GM11168 (cell line): ENCODE results near the gene LKAAEAR1.

Source experiments
- in situ Hi-C: fragments of 300-500 bp; cut with MboI; formaldehyde crosslinking; loops from one replicate; pipeline ENCODE4 v1.12.0; 2022; ENCODE audit warnings: low sequenced_read_pairs; ENCODE audit not compliant: unreplicated experiment

The LKAAEAR1 gene

DNA sequence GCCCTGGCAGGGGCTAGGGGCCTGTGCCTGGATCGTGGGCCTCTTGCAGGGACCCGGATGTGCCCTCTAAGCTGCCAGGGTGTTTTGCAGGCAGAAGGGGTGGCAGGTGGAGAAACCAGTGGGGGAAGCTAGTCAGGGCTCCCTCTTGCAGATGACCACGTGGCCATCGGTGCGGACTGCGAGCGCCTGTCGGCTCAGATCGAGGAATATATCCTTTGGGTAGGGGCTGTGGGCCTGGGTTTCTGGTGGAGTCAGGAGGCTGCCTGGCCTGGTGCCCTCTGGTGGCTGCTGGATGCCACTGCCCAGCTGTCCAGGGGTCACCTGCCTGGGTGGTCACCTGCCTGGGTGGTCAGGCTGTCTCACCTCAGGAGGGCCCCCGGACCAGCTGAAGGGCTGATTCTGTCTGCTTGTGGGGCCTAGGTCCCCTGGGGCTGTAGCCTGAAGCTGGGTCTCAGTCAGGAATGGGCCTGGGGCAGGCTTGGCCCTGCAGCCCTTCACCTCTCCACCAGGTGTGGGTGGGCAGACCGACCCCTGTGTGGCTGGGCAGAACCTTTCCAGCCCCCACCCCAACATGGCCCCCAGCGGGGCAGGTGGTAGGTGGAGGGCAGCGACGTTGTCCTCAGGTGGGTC, 14.5 kb downstream of the LKAAEAR1 start:
- in situ Hi-C loops = no loop called here

DNA sequence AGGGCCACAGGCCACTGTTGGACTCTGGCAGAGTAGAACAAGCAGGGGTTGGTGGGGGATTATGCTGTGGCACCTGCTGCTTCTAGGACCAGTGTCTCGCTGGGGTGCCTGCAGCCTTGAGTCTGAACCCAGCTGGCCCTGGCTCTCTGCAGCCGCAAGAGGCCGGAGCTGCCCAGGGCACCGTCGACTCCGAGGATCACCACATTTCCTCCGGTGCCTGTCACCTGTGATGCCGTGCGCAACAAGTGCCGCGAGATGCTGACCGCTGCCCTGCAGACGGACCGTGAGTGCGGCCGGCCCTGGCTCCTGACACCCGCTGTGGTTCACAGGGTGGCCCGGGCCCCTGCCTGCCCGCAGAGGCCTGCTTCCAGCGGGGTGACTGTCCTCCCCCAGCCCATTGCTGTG, 15.0 kb downstream of the LKAAEAR1 start:
- in situ Hi-C loops = no loop called here

DNA sequence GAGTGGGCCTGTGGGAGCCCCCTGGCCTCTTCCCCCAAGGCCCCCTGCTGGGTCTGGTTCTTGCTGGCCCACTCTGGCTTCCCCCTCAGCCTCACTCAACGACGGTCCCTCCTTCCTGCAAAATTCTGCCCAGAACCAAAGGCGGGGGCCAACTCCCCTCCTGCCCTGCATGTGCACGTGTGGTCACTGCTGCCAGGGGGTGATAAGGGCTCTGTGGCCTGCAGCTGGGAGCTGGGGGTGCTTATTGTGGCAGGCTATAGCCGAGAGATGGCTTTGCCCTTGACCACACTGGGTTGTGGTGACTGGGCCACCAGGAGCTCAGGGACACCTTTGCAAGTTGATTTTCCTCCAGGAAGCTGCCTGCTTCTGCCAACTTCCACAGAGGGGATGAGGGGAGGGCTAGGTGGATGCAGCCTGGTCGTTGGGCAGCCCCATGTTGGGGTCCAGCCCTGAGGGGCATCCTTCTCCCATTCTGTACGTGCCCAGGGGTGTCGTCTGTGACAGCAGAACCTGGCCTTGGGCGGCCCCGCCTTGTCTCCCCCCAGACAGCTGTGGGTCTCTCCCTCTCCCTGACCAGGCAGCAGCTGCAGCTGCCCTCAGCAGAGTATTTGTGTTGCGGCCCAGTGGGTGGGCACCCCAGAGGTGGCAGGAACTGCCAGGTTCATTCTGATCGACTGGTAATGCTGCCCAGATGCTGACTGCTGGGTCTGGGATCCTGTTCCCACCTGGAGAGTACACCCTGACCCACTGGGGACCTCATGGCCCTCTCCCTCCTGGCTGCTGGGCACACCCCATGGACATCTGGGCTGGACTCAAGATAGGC, 15.6 kb downstream of the LKAAEAR1 start:
- in situ Hi-C loops = no loop called here

DNA sequence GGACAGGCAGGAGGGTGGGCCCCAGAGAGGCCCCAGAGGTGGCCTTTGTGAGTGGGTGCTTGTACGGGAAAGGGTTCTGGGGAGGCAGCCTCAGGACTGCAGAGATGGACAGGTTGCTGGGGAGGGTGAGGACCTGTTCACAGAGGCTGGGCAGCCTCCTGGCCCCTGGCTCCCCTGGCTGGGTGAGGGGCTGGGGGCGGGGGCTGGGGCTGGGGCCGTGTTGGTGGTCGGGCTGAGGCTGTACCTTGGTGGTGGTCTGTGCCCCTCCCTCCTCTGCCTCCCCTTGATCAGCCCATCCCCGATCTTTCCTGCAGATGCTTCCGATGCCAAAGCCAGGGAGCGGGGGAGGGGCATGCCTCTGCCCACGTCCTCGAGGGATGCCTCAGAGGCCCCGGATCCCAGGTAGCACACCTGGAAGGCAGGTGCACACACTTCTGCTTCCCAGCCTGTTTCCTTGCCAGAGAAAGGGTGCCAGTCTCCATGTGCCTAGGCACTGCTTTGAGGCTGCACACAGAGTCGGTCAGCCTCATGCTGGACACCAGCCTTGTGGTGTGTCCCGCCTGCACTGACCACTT, 16.4 kb downstream of the LKAAEAR1 start:
- in situ Hi-C loops = no loop called here

DNA sequence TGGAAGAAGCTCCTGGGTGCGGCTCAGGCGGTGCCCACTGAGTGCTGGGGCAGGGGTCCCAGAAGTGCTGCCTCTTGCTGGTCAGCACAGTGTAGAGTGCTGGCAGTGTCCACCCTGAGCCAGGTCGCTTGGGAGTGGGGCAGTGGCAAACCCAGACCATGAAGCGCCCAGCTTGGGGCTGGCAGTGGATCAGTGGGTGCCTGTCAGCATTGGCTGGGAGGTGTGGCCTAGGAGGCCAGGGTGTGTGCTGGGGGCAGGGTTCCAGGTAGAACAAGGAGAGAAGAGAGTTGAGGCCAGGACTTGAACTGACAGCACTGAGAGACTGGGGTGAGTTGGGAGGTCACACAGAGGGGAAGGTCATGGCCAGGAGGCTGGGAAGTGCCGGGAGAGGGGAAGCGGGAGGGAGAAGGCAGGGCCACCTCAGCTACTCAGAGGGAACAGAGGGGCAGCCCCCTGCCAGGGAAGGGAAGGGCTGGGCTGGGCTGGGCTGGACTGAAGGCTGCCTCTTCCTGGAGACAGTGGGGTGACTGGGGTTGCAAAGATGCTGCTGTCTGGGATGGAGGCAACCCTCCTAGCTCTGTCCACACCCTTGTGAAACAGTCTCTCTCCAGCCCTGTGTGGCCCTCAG, 17.1 kb downstream of the LKAAEAR1 start:
- in situ Hi-C loops = no loop called here

DNA sequence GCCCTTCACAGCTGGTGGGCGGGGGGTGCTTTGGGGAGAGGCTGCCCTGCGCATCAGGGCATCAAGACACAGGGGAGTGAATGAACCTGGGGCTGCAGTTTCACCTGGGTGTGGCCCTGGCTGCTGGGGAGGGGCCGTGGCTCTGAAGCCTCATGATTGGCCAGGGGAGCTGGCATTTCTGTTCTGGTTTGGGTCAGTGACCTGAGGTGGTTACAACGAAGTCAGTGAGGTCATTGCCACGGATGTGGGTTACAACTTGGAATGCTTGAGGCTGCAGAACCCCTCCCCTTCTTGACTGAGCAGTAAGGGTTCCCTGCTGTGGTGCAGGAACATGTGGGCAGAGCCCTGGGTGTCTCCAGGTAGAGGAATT, 18.2 kb downstream of the LKAAEAR1 start:
- in situ Hi-C loops = no loop called here

DNA sequence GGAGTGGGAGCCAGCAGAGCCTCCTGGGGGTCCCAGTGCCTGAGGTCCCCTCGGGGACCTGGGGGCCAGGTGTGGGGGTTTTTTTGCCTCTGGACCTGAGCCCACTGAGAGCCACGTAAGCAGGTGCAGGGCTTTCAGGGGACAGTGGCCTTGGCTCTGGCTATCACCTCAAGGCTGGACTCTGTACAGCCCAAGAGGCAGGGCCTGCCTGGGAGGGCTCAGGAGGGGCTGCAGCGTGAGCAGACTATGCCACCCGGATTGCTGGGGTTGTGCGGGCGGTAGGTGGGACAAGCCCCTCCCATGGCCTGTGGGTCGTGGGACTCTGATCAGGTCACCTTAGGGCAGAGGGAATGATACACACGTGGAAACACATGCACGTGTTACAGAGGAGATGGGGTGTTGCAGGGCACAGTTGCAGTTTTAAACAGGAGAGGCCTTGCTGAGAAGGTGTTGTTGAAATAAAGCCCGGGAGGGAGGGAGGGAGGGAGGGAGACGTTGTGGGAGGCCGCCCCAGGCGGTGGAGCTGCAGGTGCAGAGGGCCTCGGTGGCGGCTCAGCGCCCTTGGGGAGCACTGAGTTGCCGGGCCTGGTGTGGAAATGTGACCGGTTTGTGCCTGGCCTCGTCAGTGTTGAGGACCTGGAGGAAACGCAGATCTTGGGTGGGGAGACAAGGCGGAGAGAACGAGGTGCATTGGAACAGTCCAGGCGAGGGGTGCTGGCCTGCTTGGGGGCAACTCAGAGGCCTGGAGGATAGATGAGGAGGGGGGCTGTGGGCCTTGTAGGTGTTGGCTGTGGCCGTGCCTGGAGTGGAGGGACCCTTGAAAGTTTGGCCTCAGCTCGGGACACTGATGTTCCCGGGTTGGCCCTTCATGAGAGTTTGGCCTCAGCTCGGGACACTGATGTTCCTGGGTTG, 18.9 kb downstream of the LKAAEAR1 start:
- in situ Hi-C loops = no loop called here

DNA sequence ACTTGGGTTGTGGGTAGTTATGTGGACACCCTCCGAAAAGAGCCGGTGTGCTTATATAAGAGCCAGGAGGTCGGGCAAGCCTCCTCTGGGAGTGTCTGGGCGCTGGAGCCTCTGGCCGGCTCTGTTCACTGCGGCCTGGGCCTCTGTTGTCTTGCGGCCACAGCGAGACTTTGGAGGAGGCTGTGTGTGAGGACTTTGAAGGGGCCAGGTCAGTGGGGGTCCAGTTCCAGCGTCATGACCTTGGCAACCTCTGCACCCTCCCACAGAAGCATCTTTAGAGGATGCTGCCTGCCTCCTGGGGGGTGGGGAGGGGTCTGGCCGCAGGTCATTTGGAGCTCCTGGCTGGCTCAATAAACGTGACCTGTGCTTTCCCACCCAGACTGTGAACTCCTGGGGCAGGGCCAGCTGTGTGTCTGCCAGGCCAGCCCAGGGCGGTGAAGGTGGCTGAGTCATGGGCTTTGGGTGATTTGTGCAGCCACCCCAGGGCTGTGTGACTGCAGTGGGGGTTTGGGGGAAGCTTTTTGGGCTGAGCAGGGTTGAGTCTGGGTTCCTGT, 20.0 kb downstream of the LKAAEAR1 start:
- in situ Hi-C loops = no loop called here

DNA sequence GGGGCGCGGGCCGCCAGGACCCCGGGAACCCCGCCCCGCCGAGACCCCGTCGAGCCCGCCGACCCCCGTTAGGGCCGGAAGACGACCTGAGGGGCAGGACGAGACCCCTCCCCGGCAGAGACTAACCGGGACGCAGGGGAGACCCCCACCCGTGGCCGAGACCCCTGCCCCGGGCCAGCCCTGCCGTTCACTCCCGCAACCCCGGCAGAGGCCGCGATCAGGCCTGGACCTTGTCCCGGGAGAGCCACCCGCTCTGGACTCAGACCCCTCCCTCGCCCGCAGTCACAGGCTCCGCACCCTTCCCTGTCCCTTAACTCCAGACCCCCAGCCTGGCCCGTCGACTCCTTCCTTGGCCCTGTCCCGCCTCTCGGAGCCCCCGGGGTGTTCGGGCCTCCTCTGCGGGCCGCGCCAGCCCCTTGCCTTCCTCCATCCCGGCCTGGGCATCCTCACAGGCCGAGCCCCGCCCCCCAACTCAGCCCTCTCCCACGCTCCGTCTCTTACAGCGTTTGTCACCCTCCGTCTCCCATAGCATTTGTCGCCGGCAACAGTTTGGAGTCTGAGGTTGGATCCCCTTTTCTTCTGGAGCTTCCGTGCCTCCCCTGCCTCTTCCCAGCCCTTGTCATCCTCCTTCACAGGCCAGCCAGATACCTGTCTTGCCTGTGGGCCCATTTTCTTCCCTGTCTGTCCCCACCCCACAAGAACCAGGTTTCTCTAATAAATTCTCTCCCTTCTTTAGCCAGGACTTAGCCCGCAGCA, 20.6 kb downstream of the LKAAEAR1 start:
- in situ Hi-C loops = no loop called here

DNA sequence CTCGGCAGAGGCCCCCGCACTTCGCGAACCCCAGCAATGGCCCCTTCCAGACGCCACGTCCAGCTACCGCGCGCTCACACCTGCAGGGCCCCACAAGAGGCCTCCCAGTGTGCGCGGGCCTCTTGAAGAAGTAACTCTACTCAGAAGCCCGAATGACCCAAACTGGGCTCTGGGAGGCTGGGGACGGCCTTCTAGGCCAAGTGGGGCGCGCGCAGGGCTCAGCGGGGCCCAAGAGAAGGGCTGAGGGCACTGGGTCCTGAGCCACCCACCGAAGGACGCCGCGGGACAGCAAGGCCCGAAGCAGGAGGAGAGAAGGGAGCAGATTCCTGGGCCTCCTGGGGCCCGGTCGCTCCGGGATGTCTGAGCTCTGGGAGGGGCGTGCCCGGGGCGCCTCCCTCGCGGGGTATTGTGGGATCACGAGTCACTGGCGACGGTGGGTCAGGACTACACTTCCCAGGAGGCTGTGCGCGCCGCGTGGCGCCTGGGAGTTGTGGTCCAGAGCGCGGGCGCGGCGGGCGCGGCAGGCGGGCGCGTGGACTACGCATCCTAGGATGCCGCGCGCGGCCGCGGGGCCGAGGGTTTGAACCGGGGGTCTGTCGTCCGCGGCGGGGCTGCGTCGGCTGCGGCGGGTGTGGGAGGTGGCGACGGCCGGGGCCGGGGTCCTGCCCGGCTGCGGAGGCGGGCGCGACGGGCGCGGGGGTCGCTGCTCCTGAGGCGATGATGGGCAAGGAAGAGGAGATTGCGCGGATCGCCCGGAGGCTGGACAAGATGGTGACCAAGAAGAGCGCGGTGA, 21.4 kb downstream of the LKAAEAR1 start, which contains the start of gene TCEA2:
TSS of gene TCEA2 (plus strand) at position 603 of the 793 bp plus-strand sequence. CDS start at position 718, 115 bp downstream.
- in situ Hi-C loops = no loop called here

DNA sequence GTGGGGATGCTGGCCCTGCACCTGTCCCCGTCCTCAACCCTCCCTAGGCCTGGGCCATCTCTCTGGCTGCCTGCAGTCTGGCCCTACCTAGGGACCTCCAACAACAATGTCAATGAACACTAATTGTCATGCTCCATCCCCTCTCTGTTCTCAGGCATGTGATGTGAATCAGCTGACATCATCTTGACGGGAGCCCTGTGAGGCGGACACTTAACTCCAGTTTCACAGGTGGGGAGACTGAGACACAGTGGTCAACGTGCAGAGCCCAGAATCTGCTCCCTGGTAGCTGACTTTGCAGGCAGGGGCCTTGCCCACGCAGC, 22.0 kb downstream of the LKAAEAR1 start:
- in situ Hi-C loops = no loop called here

DNA sequence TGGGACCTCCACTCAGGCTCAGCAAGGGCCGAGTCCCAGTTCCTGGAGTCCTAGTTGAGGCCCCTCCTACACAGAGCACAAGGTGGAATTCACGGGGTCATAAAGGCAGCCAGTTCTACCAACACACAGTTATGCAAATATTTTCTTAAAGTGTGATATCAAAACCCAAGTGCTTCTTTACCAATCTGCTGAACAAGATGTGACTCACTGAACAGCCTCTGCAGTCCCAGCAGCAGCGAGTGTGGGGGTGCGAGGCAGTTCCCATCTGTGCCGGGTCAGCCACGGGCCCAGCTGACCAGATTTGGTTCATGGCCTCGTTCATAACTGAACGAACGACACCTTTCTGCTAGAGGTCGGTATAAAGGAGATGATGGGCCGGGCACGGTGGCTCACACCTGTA, 25.7 kb downstream of the LKAAEAR1 start:
- in situ Hi-C loops = no loop called here

DNA sequence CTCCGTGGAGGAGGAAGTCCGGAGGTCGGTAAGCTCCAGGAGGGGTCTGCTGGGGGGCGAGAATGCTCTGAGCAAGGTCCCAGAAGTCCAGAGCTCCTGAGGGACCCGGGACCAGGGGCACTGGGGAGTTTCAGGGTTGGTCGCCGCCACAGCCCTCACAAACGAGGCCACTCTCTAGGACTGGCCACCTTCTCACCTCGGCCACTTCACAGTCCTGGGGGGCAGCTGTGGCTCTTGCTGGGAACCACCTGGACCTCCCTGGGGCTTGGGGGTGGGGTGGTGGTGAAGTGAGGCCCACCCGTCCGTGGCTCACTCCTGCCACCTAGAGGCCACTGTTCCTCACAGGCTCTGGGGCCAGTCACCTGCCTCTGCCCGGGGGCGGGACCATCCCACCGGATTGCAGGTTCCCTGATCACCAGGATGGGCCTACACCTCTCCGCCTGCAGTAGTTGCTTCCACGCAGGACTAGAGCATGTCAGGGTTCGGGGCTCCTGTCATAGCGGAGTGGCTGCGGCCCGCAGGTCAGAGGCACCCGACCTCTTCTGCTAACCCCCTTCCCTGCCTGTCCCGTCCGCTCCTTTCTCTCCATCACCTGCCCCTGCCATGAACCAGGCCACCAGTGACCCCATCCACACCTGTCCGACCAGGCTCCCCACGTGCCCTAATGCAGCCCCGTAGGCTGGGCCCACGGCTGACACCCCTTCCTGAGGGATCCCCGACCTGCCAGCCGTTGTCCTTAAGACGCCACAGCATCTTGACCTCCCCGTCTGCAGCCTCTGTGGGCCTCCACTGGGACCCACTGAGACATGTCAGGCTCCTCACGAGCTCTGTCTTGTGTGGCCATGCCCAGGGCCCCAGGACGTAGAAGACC, 26.3 kb downstream of the LKAAEAR1 start:
- in situ Hi-C loops = no loop called here

DNA sequence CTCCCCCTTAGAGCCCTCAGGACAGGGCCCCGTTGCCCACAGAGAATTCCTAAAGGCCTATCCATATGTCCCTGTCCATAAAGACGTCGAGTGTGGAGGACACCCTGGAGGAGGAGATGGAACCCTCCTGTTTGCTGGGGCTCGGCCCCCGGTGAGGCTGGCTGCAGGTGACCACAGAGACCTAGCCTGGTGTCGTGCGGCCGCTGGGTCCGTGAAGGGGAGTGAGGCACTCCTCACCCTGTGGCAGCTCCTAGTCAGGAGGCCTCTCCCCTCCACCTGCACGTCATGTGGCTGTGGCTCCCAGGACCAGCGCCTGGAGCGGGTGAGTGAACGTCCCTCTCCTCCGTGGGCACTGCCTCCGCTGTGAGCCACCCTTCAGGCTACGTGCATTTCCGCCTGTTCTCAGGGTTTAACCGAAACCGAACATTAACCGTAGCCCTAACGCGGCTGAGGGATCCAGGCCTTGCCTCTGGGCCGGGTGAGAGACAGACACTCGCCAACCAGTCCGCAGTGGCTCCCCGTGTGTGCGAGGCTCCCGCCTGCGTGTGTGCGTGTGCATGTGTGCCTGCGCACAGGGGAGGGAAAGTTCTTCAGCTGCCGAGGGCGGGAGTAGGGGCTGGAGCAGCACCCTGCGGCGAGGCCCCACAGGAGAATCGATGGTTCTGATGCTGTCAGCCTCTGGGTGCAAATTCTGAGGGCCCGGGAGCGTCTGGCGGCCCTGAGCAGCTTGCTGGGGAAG, 27.1 kb downstream of the LKAAEAR1 start:
- in situ Hi-C loops = no loop called here

DNA sequence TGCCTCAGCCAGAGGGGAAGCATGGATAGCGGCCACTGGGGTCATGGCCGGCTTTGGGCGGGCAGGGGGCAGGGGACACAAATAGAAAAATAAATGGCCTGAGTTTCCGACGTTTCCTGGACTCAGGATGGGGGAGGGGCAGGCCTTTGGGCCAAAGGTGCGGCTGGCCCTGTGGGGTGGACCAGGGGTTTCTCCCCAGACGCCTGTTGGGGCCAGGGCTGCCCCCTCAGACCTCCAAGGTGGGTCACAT, 27.6 kb downstream of the LKAAEAR1 start:
- in situ Hi-C loops = no loop called here

DNA sequence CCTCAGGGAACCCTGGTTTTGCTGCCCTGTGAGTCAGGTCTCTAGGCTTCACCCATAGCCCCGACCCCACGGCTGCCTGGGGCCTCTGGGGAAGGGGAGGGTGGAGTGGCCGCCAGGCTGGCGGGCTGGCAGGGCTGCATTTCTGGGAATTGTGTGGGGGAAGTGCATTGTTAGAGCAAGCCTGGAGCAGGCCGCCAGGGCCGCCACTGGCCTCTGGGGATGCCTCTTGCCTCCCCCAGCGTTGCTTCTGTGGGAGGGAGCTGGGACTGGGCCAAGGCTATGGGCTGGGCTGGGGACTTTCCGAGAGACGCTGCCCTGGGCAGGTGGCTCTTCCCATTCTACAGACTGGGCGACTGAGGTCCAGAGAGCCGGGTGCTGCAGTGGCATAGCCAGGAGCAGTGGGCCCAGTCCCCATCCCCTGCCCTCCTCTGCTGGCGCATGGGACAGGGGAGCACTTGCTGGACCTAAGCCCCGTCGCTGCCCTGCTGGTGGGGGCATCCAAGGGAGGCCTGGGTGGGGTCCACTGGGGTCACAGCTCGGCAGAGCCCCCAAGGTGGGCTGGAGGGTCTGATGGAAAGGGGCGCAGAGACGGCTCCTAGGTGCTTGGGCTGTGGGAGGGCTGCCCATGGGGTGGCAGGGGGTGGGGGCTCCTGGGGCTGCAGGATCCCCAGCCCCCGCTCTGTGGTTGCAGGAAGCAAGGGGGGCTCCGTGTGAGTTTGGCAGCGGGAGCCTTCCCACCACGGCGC, 28.1 kb downstream of the LKAAEAR1 start:
- in situ Hi-C loops = no loop called here
